ENCODE results near the gene GJC2. TPM values are rescaled to one million over a fixed set of nuclear protein-coding genes. Genes with fewer than 3 reads are reported as not detected.
A peak's percentile ranks its signal among the peaks of the same experiment; 100 is the strongest.

Gene GJC2
- total RNA-seq, 1 donor from 2014 or later = 6.0 TPM

DNA sequence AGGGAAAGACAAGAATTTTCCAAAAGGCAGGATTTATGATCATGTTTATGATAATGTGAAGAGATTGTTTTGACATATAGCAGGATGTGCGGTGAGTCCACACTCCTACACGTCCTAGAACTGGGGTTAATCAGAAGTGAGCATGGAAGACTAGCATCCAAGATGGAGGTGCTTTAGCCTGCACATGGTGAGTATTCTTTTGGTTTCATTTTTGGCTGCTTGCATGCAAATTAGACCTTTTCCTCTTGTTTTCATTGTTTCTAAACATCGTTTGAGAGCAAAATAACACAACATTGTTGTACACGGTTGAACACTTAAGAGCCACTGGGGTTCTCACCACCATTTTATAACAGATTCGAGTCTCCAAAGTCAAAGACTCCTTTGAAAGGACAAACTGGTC is 24.5 kb upstream of the GJC2 start:
- intact Hi-C loops (cut with DNase I) = no loop called here
- Histone ChIP-seq H3K27ac (no peak overlapping the region), H3K27me3 (ENCODE audit: low read depth) (no peaks in the 10 kb centered on the region), H3K36me3 (no peaks in the 10 kb centered on the region), H3K9me3 (no peaks in the 10 kb centered on the region), H3K4me3 (no peak overlapping the region), H3K4me1 (no peaks in the 10 kb centered on the region)
- DNase-seq (no peak), ATAC-seq (no peak)
- TF ChIP-seq, protein P1, sequence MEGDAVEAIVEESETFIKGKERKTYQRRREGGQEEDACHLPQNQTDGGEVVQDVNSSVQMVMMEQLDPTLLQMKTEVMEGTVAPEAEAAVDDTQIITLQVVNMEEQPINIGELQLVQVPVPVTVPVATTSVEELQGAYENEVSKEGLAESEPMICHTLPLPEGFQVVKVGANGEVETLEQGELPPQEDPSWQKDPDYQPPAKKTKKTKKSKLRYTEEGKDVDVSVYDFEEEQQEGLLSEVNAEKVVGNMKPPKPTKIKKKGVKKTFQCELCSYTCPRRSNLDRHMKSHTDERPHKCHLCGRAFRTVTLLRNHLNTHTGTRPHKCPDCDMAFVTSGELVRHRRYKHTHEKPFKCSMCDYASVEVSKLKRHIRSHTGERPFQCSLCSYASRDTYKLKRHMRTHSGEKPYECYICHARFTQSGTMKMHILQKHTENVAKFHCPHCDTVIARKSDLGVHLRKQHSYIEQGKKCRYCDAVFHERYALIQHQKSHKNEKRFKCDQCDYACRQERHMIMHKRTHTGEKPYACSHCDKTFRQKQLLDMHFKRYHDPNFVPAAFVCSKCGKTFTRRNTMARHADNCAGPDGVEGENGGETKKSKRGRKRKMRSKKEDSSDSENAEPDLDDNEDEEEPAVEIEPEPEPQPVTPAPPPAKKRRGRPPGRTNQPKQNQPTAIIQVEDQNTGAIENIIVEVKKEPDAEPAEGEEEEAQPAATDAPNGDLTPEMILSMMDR (IDR thresholded peaks at IDR 0.05) = no peak

DNA sequence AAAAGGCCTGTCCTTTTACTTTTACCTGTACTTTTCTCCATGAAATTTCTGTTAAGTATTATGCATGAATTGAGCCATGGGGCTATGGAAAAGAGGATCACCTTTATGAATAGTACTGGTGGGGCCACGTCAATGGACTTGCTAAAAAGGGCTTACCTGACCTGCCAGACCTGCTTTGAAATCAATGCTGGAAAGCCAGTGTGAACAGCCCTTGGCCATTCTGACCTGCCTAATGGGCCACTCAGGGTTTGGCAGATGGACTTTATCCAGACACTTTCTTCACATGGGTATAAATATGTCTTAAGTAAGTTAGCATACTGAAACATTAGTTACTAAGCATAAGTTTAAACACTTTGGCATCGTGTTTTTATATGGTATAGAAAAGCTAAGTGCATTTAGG is 18.0 kb upstream of the GJC2 start:
- H3K27ac ChIP-seq = peak overlapping the region; percentile 70
- intact Hi-C loops (cut with DNase I) = no loop called here
- no peak overlapping the region for H3K4me3 ChIP-seq
- no peaks in the 10 kb centered on the region for H3K36me3 ChIP-seq
- H3K9me3 ChIP-seq = no peaks in the 10 kb centered on the region
- H3K4me1 ChIP-seq = no peaks in the 10 kb centered on the region
- DNase-seq (no peak), ATAC-seq (peak in 1 of 2 donors; percentile 28)
- no peaks in the 10 kb centered on the region for H3K27me3 ChIP-seq (ENCODE audit: low read depth)
- TF ChIP-seq, protein P1 (IDR thresholded peaks at IDR 0.05) = no peak

DNA sequence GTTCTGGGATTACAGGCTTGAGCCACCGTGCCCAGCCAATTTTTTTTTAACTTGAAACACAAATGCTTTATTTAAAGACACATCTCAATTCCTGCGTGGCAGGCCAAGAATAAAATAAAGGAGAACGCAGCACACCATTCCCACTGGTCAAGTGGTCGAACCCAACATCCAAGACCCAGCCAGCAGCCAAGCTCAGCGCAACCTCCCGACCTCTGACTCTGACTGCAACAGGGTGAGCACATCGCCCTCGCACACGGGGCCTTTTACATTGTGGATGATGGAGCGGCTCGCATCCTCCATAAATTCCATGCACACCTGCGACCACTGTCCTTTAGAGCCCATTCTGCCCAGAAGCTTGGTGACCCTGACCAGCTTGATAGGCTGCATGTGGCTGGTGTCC is 15.1 kb upstream of the GJC2 start:
- TF ChIP-seq, protein P1 (IDR thresholded peaks at IDR 0.05) = no peak
- DNase-seq (no peak), ATAC-seq (no peak)
- H3K4me1 ChIP-seq = no peaks in the 10 kb centered on the region
- H3K36me3 ChIP-seq = no peaks in the 10 kb centered on the region
- no peak overlapping the region for H3K27ac ChIP-seq
- H3K4me3 ChIP-seq = no peak overlapping the region
- no peaks in the 10 kb centered on the region for H3K27me3 ChIP-seq (ENCODE audit: low read depth)
- no peaks in the 10 kb centered on the region for H3K9me3 ChIP-seq
- intact Hi-C loops (cut with DNase I) = no loop called here

DNA sequence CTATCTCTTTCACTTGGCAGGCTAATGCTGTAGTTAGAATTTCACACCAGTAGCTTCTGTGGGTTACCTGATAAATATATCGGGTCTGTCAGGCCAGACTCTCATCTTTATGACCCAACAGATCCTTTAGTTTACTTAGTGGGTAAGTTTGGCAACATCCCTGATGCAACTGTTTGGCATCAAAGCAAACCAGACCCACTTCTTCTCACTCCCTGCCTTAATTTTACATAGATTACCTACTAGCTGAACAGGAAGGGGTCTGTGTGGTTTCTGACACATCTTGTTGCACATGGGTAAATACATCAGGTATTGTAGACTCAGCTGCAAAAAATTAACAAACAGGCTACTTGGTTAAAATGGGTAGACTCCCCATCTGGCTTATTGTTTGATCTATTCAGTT is 12.8 kb upstream of the GJC2 start:
- no peaks in the 10 kb centered on the region for H3K27me3 ChIP-seq (ENCODE audit: low read depth)
- no peak overlapping the region for H3K4me3 ChIP-seq
- intact Hi-C loops (cut with DNase I) = no loop called here
- peaks cover 7% of the 10 kb centered on the region for H3K36me3 ChIP-seq
- ATAC-seq (no peak), DNase-seq (no peak)
- no peak overlapping the region for H3K27ac ChIP-seq
- peaks cover 11% of the 10 kb centered on the region for H3K4me1 ChIP-seq
- no peaks in the 10 kb centered on the region for H3K9me3 ChIP-seq
- TF ChIP-seq, protein P1 (IDR thresholded peaks at IDR 0.05) = no peak

DNA sequence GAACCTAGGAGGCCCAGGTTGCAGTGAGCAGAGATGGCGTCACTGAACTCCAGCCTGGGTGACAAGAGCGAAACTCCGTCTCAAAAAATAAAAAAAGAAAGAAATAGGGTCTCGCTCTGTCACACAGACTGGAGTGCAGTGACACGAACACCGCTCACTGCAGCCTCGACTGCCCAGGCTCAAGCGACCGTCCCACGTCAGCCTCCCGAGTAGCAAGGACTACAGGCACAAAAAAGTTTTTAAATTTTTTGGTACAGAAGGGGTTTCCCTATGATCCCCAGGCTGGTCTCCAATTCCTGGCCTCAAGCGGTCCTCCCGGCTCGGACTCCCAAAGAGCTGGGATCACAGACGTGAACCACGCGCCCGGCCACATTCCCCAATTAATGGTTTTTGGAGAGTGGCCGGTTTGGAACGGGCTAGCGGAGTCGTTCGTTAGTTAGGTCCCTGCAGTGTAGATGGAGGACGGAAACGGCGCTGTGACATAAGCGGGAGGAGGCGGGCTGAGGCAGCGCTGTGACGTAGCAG is 10.3 kb upstream of the GJC2 start:
- Histone ChIP-seq H3K4me3 (peak overlapping the region; percentile 77), H3K9me3 (no peaks in the 10 kb centered on the region), H3K27me3 (ENCODE audit: low read depth) (no peaks in the 10 kb centered on the region), H3K36me3 (peaks cover 11% of the 10 kb centered on the region), H3K4me1 (peaks cover 37% of the 10 kb centered on the region), H3K27ac (peak overlapping the region; percentile 99)
- TF ChIP-seq, protein P1 (IDR thresholded peaks at IDR 0.05) = no peak
- no peak for DNase-seq
- intact Hi-C loops (cut with DNase I) = no loop called here
- ATAC-seq = no peak

All from lower lobe of right lung (tissue), 2 donors.